CD14-positive monocyte (primary cell): ENCODE data around the gene NME8. TPM values are rescaled to one million over a fixed set of nuclear protein-coding genes. Genes with fewer than 3 reads are reported as not detected.

Source experiments
- DNase-seq, 3 donors: peaks; one replicate each; pipeline ENCODE4 v3.0.0-alpha.2; 2011 to 2022
- H2AFZ ChIP-seq: 2 replicates; pipeline ENCODE4 v1.6.0; 2012; ENCODE audit warnings: mild to moderate bottlenecking, low read depth, low read length, inconsistent platforms; ENCODE audit not compliant: insufficient read depth, poor library complexity, severe bottlenecking
- H3K27ac ChIP-seq, 2 donors: 1 replicate in 1 of 2; 2 replicates in 1 of 2; pipeline ENCODE4 v1.5.1; 2012 to 2013; ENCODE audit warnings: low read length in 2 of 2, control low read depth in 1 of 2, inconsistent platforms in 1 of 2, low read depth in 1 of 2, mild to moderate bottlenecking in 1 of 2
- H3K27me3 ChIP-seq, 2 donors: one replicate each; pipeline versions ENCODE4 v1.6.0 to v1.6.1; 2011 to 2013; ENCODE audit warnings: low read length in 2 of 2; ENCODE audit not compliant: control insufficient read depth in 2 of 2, insufficient read depth in 2 of 2
- H3K36me3 ChIP-seq, 2 donors: replicated peaks in 1 of 2; 1 replicate in 1 of 2; 2 replicates in 1 of 2; pipeline versions ENCODE4 v1.5.1 to v1.6.1; 2012 to 2013; ENCODE audit warnings: low read length in 2 of 2, control low read depth in 1 of 2, inconsistent platforms in 1 of 2, mild to moderate bottlenecking in 1 of 2; ENCODE audit not compliant: insufficient read depth in 2 of 2, control insufficient read depth in 1 of 2
- H3K4me1 ChIP-seq, 2 donors: 1 replicate in 1 of 2; 2 replicates in 1 of 2; pipeline versions ENCODE4 v1.5.1 to v1.6.1; 2012 to 2013; ENCODE audit warnings: low read length in 2 of 2, control low read depth in 1 of 2, inconsistent platforms in 1 of 2, mild to moderate bottlenecking in 1 of 2, moderate library complexity in 1 of 2; ENCODE audit not compliant: insufficient read depth in 2 of 2, control insufficient read depth in 1 of 2
- H3K4me2 ChIP-seq: replicated peaks from 2 replicates; pipeline ENCODE3; 2012; ENCODE audit warnings: low read length, moderate library complexity, mild to moderate bottlenecking; ENCODE audit not compliant: poor library complexity, severe bottlenecking; ENCODE audit errors: extremely low read depth
- H3K4me3 ChIP-seq, 3 experiments: fragments of 200-600 bp in 1 of 3; sonication (generic) in 1 of 3; replicated peaks in 1 of 3; 1 replicate in 2 of 3; 2 replicates in 1 of 3; pipeline ENCODE4 v1.5.1; 2011 to 2013; ENCODE audit warnings: low read length in 3 of 3, mild to moderate bottlenecking in 3 of 3, control low read depth in 2 of 3, low read depth in 2 of 3, inconsistent platforms in 1 of 3, moderate library complexity in 1 of 3
- H3K79me2 ChIP-seq: 2 replicates; pipeline ENCODE4 v1.6.0; 2012; ENCODE audit warnings: mild to moderate bottlenecking, control low read depth, inconsistent platforms, low read length, moderate library complexity; ENCODE audit not compliant: insufficient read depth
- H3K9ac ChIP-seq: 2 replicates; pipeline ENCODE4 v1.6.0; 2017; ENCODE audit warnings: low read length, mild to moderate bottlenecking; ENCODE audit not compliant: insufficient read depth, poor library complexity, severe bottlenecking
- H3K9me3 ChIP-seq, 2 donors: replicated peaks in 1 of 2; 1 replicate in 1 of 2; 2 replicates in 1 of 2; pipeline versions ENCODE4 v1.5.1 to v1.6.1; 2012 to 2013; ENCODE audit warnings: low read length in 2 of 2, control low read depth in 1 of 2; ENCODE audit not compliant: control insufficient read depth in 1 of 2, insufficient read depth in 1 of 2
- H4K20me1 ChIP-seq: 2 replicates; pipeline ENCODE4 v1.6.0; 2012; ENCODE audit warnings: mild to moderate bottlenecking, low read length, control low read depth, moderate library complexity; ENCODE audit not compliant: insufficient read depth
- H3K27ac Mint-ChIP-seq, 7 donors: one replicate each; pipeline ENCODE4 v1.8.0; 2020; ENCODE audit warnings: mild to moderate bottlenecking in 7 of 7, mixed read lengths in 7 of 7, moderate library complexity in 6 of 7, inconsistent platforms in 2 of 7
- H3K27me3 Mint-ChIP-seq, 3 donors: one replicate each; pipeline ENCODE4 v1.8.0; 2021 to 2022; ENCODE audit warnings: low read depth in 3 of 3, mild to moderate bottlenecking in 3 of 3, mixed read lengths in 3 of 3, moderate library complexity in 3 of 3, inconsistent platforms in 1 of 3
- H3K36me3 Mint-ChIP-seq, 2 donors: one replicate each; pipeline ENCODE4 v1.8.0; 2020; ENCODE audit warnings: mixed read lengths in 2 of 2, inconsistent platforms in 1 of 2, mild to moderate bottlenecking in 1 of 2
- H3K4me1 Mint-ChIP-seq: one replicate; pipeline ENCODE4 v1.8.0; 2020; ENCODE audit warnings: mild to moderate bottlenecking, mixed read lengths
- H3K4me3 Mint-ChIP-seq, 2 donors: one replicate each; pipeline ENCODE4 v1.8.0; 2020; ENCODE audit warnings: mild to moderate bottlenecking in 2 of 2, mixed read lengths in 2 of 2, moderate library complexity in 1 of 2
- H3K9me3 Mint-ChIP-seq, 7 donors: one replicate each; pipeline ENCODE4 v1.8.0; 2020 to 2022; ENCODE audit warnings: mixed read lengths in 7 of 7, mild to moderate bottlenecking in 6 of 7, moderate library complexity in 6 of 7, inconsistent platforms in 2 of 7
- WGBS: methylation state at CpG from one replicate; pipeline ENCODE4 v1.1.5; 2013; ENCODE audit warnings: missing lambda C conversion rate; ENCODE audit not compliant: insufficient coverage; 5-methylcytosine and 5-hydroxymethylcytosine counted together
- intact Hi-C, 2 donors: fragments of 100-400 bp; cut with micrococcal nuclease; formaldehyde crosslinking; loops; one replicate each; pipeline versions ENCODE4 v1.15.0 to v1.15.1; 2023
- polyA plus RNA-seq, 3 donors: library from polyadenylated mRNA; depleted of rRNA in 1 of 3; unstranded in 2 of 3; stranded (reverse) in 1 of 3; fragments of 300-500 nt in 2 of 3; fragments of >200 nt in 1 of 3; fragmentation: Illumina TruSeq in 2 of 3; gene quantifications; 1 replicate in 2 of 3; 2 replicates in 1 of 3; pipeline ENCODE4 v1.2.3, GENCODE V29; 2012 to 2021
- TF ChIP-seq, protein P1 (sequence below): fragments of 200-600 bp; IDR thresholded peaks from one replicate; pipeline ENCODE4 v1.8.0; 2022; ENCODE audit warnings: antibody characterized with exemption, mild to moderate bottlenecking

Gene NME8
- polyA plus RNA-seq, 3 donors = 3.2 to 8.8 (median 4.8) TPM

DNA sequence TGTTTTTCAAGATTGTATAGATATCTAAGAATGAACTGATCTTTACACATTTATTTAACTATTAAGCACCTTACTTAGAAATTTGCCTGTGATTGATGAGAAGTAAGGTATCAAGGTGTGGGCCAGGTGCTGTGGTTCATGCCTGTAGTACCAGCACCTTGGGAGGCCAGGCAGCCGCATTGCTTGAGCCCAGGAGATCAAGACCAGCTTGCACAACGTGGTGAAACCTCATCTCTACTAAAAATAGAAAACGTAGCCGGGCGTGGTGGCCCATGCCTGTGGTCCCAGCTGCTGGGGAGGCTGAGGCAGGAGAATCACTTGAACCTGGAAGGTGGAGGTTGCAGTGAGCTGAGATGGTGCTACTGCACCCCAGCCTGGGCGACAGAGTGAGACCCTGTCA, 33.7 kb downstream of the NME8 start:
- H3K27me3 ChIP-seq = no peaks in the 10 kb centered on the region
- no peak overlapping the region for H3K4me3 Mint-ChIP-seq
- H4K20me1 ChIP-seq = no peaks in the 10 kb centered on the region
- H2AFZ ChIP-seq = no peak overlapping the region
- no peaks in the 10 kb centered on the region for H3K4me1 Mint-ChIP-seq
- TF ChIP-seq, protein P1, sequence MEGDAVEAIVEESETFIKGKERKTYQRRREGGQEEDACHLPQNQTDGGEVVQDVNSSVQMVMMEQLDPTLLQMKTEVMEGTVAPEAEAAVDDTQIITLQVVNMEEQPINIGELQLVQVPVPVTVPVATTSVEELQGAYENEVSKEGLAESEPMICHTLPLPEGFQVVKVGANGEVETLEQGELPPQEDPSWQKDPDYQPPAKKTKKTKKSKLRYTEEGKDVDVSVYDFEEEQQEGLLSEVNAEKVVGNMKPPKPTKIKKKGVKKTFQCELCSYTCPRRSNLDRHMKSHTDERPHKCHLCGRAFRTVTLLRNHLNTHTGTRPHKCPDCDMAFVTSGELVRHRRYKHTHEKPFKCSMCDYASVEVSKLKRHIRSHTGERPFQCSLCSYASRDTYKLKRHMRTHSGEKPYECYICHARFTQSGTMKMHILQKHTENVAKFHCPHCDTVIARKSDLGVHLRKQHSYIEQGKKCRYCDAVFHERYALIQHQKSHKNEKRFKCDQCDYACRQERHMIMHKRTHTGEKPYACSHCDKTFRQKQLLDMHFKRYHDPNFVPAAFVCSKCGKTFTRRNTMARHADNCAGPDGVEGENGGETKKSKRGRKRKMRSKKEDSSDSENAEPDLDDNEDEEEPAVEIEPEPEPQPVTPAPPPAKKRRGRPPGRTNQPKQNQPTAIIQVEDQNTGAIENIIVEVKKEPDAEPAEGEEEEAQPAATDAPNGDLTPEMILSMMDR = no peak
- H3K9me3 ChIP-seq = peaks cover 4 to 15% of the 10 kb centered on the region in 2 donors
- no peaks in the 10 kb centered on the region for H3K27me3 Mint-ChIP-seq
- no peak overlapping the region for H3K4me2 ChIP-seq
- H3K36me3 Mint-ChIP-seq = peaks cover 32 to 63% of the 10 kb centered on the region in 2 donors
- H3K27ac ChIP-seq = no peak overlapping the region
- intact Hi-C loops = no loop called here
- H3K36me3 ChIP-seq = peaks cover 0 to 18% of the 10 kb centered on the region in 2 donors
- no peak overlapping the region for H3K4me3 ChIP-seq
- H3K9ac ChIP-seq = no peak overlapping the region
- DNase-seq = no peak
- 100% methylated on average over 1 of the region's 6 CpGs for WGBS
- H3K9me3 Mint-ChIP-seq = peaks cover 3 to 20% (median 16%) of the 10 kb centered on the region in 7 donors
- H3K27ac Mint-ChIP-seq = no peak overlapping the region
- H3K4me1 ChIP-seq = no peaks in the 10 kb centered on the region
- H3K79me2 ChIP-seq = no peaks in the 10 kb centered on the region

DNA sequence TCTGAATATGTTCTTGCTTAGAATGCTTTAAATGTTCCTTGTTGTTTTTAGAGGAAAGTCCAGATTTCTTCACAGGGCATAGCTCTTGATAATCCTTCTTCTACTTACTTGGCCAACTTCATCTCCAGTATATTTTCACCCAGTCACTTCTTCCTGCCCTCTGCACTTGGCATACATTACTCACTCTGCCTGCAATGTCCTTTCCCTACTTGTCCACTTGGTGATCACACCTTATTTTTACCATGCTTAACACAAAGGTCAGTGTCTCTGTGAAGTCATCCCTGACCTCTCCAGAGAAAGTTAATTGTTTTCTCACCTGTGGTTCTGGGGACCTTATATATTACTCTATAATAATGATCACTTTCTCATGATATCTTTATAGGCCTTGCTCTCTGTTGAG, 45.0 kb downstream of the NME8 start:
- Histone ChIP-seq H3K27ac (no peak overlapping the region), H3K4me1 (no peaks in the 10 kb centered on the region), H3K4me2 (no peak overlapping the region), H2AFZ (no peak overlapping the region), H3K36me3 (peaks cover 4 to 6% of the 10 kb centered on the region in 2 donors), H3K9me3 (no peaks in the 10 kb centered on the region), H3K27me3 (no peaks in the 10 kb centered on the region), H3K9ac (no peak overlapping the region), H3K79me2 (no peaks in the 10 kb centered on the region), H4K20me1 (no peaks in the 10 kb centered on the region), H3K4me3 (no peak overlapping the region)
- TF ChIP-seq, protein P1 = no peak
- intact Hi-C loops = no loop called here
- no peak overlapping the region for H3K27ac Mint-ChIP-seq
- no peaks in the 10 kb centered on the region for H3K27me3 Mint-ChIP-seq
- no peaks in the 10 kb centered on the region for H3K4me1 Mint-ChIP-seq
- peaks cover 23 to 26% of the 10 kb centered on the region in 2 donors for H3K36me3 Mint-ChIP-seq
- no peak for DNase-seq
- peaks cover 0 to 8% (median 2%) of the 10 kb centered on the region in 7 donors for H3K9me3 Mint-ChIP-seq
- no peak overlapping the region for H3K4me3 Mint-ChIP-seq
